ENCODE data around the gene SPTBN4.

Gene SPTBN4

DNA sequence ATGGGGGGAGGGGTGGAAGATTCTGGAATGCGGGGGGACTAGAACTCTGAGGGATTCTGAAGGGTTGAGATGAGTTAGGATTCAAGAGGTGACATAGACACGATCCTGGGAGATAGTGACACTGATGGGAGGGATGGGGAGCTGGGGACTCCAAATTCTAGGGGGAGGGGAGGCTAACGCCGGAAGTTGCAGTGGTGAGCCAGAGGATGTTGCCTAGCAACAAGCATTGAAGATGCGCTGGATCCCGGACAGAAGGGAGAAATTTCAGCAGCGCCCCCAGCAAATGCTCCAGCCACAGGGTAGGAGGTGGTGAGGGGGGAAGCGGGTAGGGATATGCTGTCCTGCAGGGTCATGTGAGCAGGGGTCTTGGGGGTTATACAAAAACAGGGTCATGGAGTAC lies 127.5 kb downstream of the SPTBN4 start:
- Histone ChIP-seq H3K4me3 (ENCODE audit: insufficient read depth, low read depth, low read length, poor library complexity, severe bottlenecking) (no peak overlapping the region), H3K36me3 (ENCODE audit: control insufficient read depth, insufficient read depth, low read length) (no peaks in the 10 kb centered on the region), H3K27me3 (replicated peaks; ENCODE audit: control insufficient read depth, insufficient read depth, low read length, poor library complexity, severe bottlenecking) (peaks cover 17% of the 10 kb centered on the region), H3K9me3 (ENCODE audit: control insufficient read depth, low read length) (no peaks in the 10 kb centered on the region), H3K27ac (ENCODE audit: insufficient read depth, low read length, poor library complexity, severe bottlenecking) (no peak overlapping the region), H3K4me1 (ENCODE audit: control insufficient read depth, insufficient read depth, low read length, poor library complexity, severe bottlenecking) (peaks cover 19% of the 10 kb centered on the region)
- DNase-seq, result no peak

DNA sequence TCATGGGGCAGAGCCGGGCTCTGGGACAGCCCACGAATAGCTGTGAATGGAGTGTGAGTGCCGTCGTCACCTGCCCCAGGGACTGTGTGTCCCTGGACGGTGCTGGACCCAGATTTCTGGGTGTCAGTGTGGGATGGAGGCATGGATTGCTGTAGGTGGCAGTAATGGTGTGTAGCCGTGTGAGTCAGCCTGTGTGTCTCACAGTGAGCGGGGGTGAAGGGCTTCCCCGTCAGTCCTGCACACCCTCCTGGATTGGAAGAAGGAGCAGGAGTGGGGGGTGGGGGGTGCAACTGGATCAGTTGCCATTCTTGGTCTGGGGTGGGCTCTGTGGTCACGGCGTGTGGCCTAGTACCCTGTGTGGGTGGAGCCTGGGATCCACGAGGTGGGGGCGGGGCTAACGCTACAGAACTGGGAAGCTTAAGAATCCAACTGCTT lies 127.9 kb downstream of the SPTBN4 start:
- no peaks in the 10 kb centered on the region for H3K9me3 ChIP-seq (ENCODE audit: control insufficient read depth, low read length)
- peaks cover 21% of the 10 kb centered on the region for H3K27me3 ChIP-seq (replicated peaks; ENCODE audit: control insufficient read depth, insufficient read depth, low read length, poor library complexity, severe bottlenecking)
- no peak overlapping the region for H3K27ac ChIP-seq (ENCODE audit: insufficient read depth, low read length, poor library complexity, severe bottlenecking)
- no peak overlapping the region for H3K4me3 ChIP-seq (ENCODE audit: insufficient read depth, low read depth, low read length, poor library complexity, severe bottlenecking)
- no peak for DNase-seq
- H3K4me1 ChIP-seq (ENCODE audit: control insufficient read depth, insufficient read depth, low read length, poor library complexity, severe bottlenecking), result peaks cover 23% of the 10 kb centered on the region
- H3K36me3 ChIP-seq (ENCODE audit: control insufficient read depth, insufficient read depth, low read length), result no peaks in the 10 kb centered on the region

DNA sequence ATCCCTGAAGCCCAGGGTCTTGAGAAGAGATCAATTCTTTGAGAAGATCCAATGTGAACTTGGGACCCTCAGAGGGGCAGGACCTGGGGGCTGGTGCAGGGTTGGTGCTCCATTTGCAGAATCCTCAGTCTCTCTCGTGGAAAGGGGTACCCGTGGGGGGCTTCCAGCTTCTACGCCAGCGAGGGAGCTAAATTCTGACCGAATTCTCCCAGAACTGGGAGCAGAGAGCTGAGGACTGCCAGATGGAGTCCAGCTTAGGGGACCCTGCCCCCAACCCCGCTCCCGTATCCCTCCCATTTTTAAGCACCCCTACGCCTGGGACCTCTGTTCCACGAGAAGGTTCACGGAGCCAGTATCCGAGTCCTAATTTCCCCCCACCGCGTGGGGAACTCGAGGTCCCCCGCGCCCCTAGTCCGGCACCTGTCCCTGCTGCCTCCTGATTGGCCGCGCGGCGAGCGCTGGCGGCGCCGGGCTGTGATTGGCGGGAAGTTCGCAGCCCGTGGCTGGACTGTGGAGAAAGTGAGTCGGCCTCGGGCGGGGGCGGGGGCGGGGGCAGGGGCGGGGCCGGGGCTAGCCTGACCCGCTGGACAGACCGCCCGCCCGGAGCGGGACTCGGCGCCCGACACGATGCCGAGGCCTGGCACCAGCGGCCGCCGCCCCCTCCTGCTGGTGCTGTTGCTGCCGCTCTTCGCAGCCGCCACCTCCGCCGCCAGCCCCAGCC lies 130.0 kb downstream of the SPTBN4 start:
- no peaks in the 10 kb centered on the region for H3K9me3 ChIP-seq (ENCODE audit: control insufficient read depth, low read length)
- no peak for DNase-seq
- H3K27me3 ChIP-seq (replicated peaks; ENCODE audit: control insufficient read depth, insufficient read depth, low read length, poor library complexity, severe bottlenecking), result peaks cover 38% of the 10 kb centered on the region
- peaks cover 42% of the 10 kb centered on the region for H3K4me1 ChIP-seq (ENCODE audit: control insufficient read depth, insufficient read depth, low read length, poor library complexity, severe bottlenecking)
- no peaks in the 10 kb centered on the region for H3K36me3 ChIP-seq (ENCODE audit: control insufficient read depth, insufficient read depth, low read length)
- H3K27ac ChIP-seq (ENCODE audit: insufficient read depth, low read length, poor library complexity, severe bottlenecking), result no peak overlapping the region
- no peak overlapping the region for H3K4me3 ChIP-seq (ENCODE audit: insufficient read depth, low read depth, low read length, poor library complexity, severe bottlenecking)

DNA sequence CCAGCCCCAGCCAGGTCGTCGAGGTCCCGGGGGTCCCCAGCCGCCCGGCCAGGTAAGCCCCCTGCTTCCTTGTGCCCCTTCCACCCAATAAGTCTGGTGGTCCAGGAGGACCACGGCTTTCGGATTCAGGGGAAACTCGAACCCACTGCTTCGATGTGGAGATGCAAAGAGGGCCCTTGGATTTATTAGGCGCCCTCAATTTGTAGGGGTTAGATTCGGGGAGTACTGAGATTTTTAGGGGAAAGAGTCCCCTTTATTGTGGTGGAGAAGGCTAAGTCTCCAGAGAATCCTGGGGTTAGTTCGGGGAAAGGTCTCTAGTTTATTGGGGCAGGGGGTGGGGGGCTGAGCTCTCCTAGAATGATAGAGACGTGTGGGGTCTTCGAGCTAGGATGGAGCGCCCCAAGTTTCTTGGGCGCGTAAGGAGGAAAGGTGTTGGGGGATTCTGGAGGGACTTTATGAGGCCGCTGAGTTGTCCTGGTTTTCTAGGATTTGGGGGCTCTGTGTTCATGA lies 130.6 kb downstream of the SPTBN4 start:
- Histone ChIP-seq H3K36me3 (ENCODE audit: control insufficient read depth, insufficient read depth, low read length) (no peaks in the 10 kb centered on the region), H3K4me1 (ENCODE audit: control insufficient read depth, insufficient read depth, low read length, poor library complexity, severe bottlenecking) (peaks cover 48% of the 10 kb centered on the region), H3K9me3 (ENCODE audit: control insufficient read depth, low read length) (no peaks in the 10 kb centered on the region), H3K4me3 (ENCODE audit: insufficient read depth, low read depth, low read length, poor library complexity, severe bottlenecking) (no peak overlapping the region), H3K27ac (ENCODE audit: insufficient read depth, low read length, poor library complexity, severe bottlenecking) (no peak overlapping the region), H3K27me3 (replicated peaks; ENCODE audit: control insufficient read depth, insufficient read depth, low read length, poor library complexity, severe bottlenecking) (peaks cover 41% of the 10 kb centered on the region)
- no peak for DNase-seq

DNA sequence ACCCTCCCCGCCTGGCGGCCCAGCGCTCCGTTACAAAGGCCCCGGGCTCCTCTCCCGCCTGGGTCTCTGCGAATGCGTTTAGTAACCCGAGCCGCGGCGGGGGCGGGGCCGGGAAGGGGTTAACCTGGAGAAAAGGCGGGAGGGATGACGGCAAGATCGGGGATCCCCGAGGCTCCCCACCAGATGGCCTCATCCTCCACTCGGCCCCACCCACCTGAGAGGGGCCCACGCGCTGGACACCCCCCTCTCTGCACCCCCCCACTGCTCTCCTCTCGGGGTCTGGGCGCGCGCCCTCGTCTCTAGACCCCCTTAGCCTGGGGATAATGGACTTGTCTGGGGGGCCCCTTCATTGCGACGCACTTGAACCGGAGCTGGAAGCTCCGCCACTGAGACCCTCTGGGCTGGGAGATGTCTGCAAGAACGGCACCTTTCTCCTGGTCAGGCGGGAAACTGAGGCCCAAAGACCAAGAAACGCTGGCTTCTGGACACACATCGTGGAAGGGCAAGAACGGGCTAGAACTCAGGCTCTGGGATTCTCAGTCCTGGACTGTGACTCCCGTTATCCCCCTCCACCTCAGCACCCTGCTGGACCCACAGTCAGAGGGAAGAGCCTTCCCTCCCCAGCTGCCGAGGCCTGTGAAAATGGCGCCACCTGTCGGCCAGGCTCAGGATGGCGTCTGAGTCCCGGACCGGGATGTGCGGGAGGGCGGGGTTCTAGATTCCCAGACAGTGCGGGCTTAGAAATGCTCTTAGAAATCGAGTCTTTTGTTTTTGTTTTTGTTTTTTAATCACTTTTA lies 131.5 kb downstream of the SPTBN4 start:
- Histone ChIP-seq H3K4me1 (ENCODE audit: control insufficient read depth, insufficient read depth, low read length, poor library complexity, severe bottlenecking) (peaks cover 57% of the 10 kb centered on the region), H3K27me3 (replicated peaks; ENCODE audit: control insufficient read depth, insufficient read depth, low read length, poor library complexity, severe bottlenecking) (peaks cover 41% of the 10 kb centered on the region)

DNA sequence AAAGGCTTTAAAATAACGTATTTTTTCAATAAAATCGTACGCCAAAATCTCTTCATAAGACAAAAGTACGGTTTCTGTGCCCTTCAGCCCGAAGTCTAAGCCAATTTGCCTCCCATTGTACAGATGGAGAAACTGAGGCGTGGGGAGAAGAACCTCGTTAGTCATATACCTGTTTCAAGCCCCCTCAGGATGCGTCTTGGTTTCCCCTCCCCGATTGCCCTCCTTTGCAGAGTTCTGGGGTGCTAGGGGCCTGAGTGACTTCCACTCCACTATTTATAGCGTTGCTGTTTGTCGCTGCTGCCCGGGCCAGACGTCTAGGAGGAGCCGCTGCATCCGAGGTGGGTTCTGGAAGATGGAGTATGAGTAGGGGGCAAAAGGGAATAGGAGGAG lies 132.1 kb downstream of the SPTBN4 start:
- Histone ChIP-seq H3K27ac (ENCODE audit: insufficient read depth, low read length, poor library complexity, severe bottlenecking) (no peak overlapping the region), H3K9me3 (ENCODE audit: control insufficient read depth, low read length) (no peaks in the 10 kb centered on the region), H3K4me1 (ENCODE audit: control insufficient read depth, insufficient read depth, low read length, poor library complexity, severe bottlenecking) (peaks cover 62% of the 10 kb centered on the region), H3K27me3 (replicated peaks; ENCODE audit: control insufficient read depth, insufficient read depth, low read length, poor library complexity, severe bottlenecking) (peaks cover 41% of the 10 kb centered on the region), H3K4me3 (ENCODE audit: insufficient read depth, low read depth, low read length, poor library complexity, severe bottlenecking) (no peak overlapping the region), H3K36me3 (ENCODE audit: control insufficient read depth, insufficient read depth, low read length) (no peaks in the 10 kb centered on the region)
- no peak for DNase-seq

More for the DNA sequence above, 131.5 kb downstream of the SPTBN4 start:
- DNase-seq, result peak; percentile 66 to 77 (median 70)
- H3K36me3 ChIP-seq (ENCODE audit: control insufficient read depth, insufficient read depth, low read length), result no peaks in the 10 kb centered on the region
- H3K9me3 ChIP-seq (ENCODE audit: control insufficient read depth, low read length), result no peaks in the 10 kb centered on the region
- H3K27ac ChIP-seq (ENCODE audit: insufficient read depth, low read length, poor library complexity, severe bottlenecking), result no peak overlapping the region
- H3K4me3 ChIP-seq (ENCODE audit: insufficient read depth, low read depth, low read length, poor library complexity, severe bottlenecking), result no peak overlapping the region

DNA sequence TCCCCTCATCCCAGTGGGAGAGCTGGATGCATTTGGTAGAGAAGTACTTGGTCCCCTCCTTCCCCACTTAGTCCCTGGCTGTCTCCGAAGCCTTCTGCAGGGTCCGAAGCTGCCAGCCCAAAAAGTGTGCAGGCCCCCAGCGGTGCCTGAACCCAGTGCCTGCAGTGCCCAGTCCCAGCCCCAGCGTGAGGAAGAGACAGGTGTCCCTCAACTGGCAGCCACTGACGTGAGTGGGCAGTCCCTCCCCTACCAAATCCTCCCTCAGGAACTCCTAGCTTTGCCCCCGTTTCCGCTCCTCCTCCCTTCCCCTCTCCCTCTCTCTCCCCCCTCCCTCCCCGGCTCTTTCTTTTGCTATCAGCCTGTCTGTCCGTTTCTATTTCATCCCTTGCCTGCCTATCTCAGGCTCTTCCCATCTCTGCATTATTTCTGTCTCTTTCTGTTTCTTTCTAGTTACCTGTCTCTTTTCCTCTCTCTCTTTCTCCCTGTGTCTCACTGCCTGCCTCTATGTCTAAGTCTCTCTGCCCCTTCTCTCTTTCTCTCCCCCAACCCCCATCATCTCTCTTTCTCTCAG lies 132.6 kb downstream of the SPTBN4 start:
- Histone ChIP-seq H3K27me3 (replicated peaks; ENCODE audit: control insufficient read depth, insufficient read depth, low read length, poor library complexity, severe bottlenecking) (peaks cover 41% of the 10 kb centered on the region), H3K4me1 (ENCODE audit: control insufficient read depth, insufficient read depth, low read length, poor library complexity, severe bottlenecking) (peaks cover 63% of the 10 kb centered on the region)

DNA sequence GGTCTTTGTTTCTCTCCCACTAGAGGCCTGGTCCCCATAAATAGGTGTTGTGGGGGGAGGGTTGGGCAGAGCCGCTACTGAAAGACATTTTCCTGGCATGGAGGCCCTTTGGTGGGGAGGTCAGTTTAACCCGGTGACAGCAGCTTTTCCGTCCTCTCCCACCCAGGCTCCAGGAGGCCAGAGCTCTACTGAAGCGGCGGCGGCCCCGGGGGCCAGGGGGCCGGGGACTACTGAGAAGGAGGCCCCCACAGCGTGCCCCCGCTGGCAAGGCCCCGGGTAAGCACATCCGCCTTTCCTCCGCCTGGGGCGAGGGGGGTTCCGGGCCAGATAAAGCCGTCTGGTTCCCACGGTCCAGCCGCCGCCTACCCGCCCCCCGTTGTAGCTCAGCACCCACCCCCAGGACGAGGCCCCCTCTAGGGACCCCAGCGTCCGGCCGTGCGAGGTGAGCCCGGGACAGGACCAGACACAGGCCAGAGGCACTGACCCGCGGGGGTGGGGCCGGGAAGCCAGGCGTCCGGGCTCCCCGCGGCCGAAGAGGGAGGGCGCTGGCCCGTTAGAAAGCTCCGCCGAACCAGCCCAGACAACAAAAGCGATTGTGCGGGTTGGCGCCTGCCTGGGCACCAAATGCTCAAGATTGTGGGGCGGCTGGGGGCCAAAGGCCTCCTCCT lies 133.2 kb downstream of the SPTBN4 start:
- Histone ChIP-seq H3K36me3 (ENCODE audit: control insufficient read depth, insufficient read depth, low read length) (no peaks in the 10 kb centered on the region), H3K9me3 (ENCODE audit: control insufficient read depth, low read length) (no peaks in the 10 kb centered on the region), H3K4me1 (ENCODE audit: control insufficient read depth, insufficient read depth, low read length, poor library complexity, severe bottlenecking) (peaks cover 66% of the 10 kb centered on the region), H3K27ac (ENCODE audit: insufficient read depth, low read length, poor library complexity, severe bottlenecking) (no peak overlapping the region), H3K4me3 (ENCODE audit: insufficient read depth, low read depth, low read length, poor library complexity, severe bottlenecking) (peak overlapping the region; percentile 11), H3K27me3 (replicated peaks; ENCODE audit: control insufficient read depth, insufficient read depth, low read length, poor library complexity, severe bottlenecking) (peaks cover 41% of the 10 kb centered on the region)
- no peak for DNase-seq

More for the DNA sequence above, 132.6 kb downstream of the SPTBN4 start:
- DNase-seq, result no peak
- no peaks in the 10 kb centered on the region for H3K9me3 ChIP-seq (ENCODE audit: control insufficient read depth, low read length)
- no peak overlapping the region for H3K27ac ChIP-seq (ENCODE audit: insufficient read depth, low read length, poor library complexity, severe bottlenecking)
- no peaks in the 10 kb centered on the region for H3K36me3 ChIP-seq (ENCODE audit: control insufficient read depth, insufficient read depth, low read length)
- H3K4me3 ChIP-seq (ENCODE audit: insufficient read depth, low read depth, low read length, poor library complexity, severe bottlenecking), result peak overlapping the region; percentile 11

DNA sequence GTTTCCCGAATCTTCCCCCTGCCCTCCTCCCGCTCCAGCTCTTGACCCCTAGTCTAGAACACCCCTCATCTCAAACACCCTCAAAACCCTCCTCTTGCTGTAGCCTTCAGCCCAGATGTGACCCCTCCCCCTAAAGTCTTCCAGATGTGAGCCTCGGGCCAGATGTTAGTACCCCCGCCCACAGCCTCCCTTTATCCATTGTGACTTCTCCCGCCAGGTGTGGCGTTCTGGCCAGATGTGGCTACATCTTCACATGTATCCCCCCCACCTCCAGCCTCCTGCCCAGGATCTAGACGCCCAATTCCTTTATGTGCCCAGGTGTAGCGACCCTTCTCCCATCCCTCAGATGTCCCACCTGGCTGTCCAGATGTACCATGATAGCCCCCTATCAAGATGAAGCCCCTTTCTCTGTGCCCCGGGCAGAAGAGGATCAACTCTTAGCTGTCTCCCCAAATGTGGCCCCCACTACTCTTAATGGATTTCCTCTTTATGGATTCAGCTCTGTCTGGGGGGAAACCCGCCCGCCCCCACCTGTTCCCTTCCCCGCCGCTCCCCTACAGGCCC lies 133.9 kb downstream of the SPTBN4 start:
- peaks cover 73% of the 10 kb centered on the region for H3K4me1 ChIP-seq (ENCODE audit: control insufficient read depth, insufficient read depth, low read length, poor library complexity, severe bottlenecking)
- peak overlapping the region; percentile 13 for H3K4me3 ChIP-seq (ENCODE audit: insufficient read depth, low read depth, low read length, poor library complexity, severe bottlenecking)
- H3K9me3 ChIP-seq (ENCODE audit: control insufficient read depth, low read length), result no peaks in the 10 kb centered on the region
- DNase-seq, result no peak
- H3K36me3 ChIP-seq (ENCODE audit: control insufficient read depth, insufficient read depth, low read length), result no peaks in the 10 kb centered on the region
- peaks cover 41% of the 10 kb centered on the region for H3K27me3 ChIP-seq (replicated peaks; ENCODE audit: control insufficient read depth, insufficient read depth, low read length, poor library complexity, severe bottlenecking)
- no peak overlapping the region for H3K27ac ChIP-seq (ENCODE audit: insufficient read depth, low read length, poor library complexity, severe bottlenecking)

All from effector memory CD4-positive, alpha-beta T cell (primary cell).